Sigmoid colon (tissue), 7 donors: ENCODE measurements around the gene CAMTA1. TPM values are rescaled to one million over a fixed set of nuclear protein-coding genes. Genes with fewer than 3 reads are reported as not detected.

Experiments used
- DNase-seq: peaks from one replicate; pipeline ENCODE4 v3.0.0-alpha.2; 2019
- H3K27ac ChIP-seq, 4 donors: fragments of 200-600 bp; sonication (generic); one replicate each; pipeline ENCODE4 v1.5.1; 2016 to 2019; ENCODE audit warnings: mild to moderate bottlenecking in 1 of 4
- H3K27me3 ChIP-seq, 3 donors: fragments of 200-600 bp; sonication (generic); one replicate each; pipeline ENCODE4 v1.5.1; 2019; ENCODE audit warnings: mild to moderate bottlenecking in 1 of 3
- H3K36me3 ChIP-seq, 4 donors: fragments of 200-600 bp; sonication (generic); one replicate each; pipeline ENCODE4 v1.5.1; 2016 to 2019
- H3K4me1 ChIP-seq, 4 donors: fragments of 200-600 bp; sonication (generic); one replicate each; pipeline ENCODE4 v1.5.1; 2017 to 2019
- H3K4me3 ChIP-seq, 4 donors: fragments of 200-600 bp; sonication (generic); one replicate each; pipeline ENCODE4 v1.5.1; 2017 to 2019; ENCODE audit warnings: mild to moderate bottlenecking in 2 of 4, moderate library complexity in 1 of 4
- H3K9me3 ChIP-seq, 4 donors: fragments of 200-600 bp in 3 of 4; sonication (generic) in 3 of 4; one replicate each; pipeline versions ENCODE4 v1.5.1 to v1.6.1; 2013 to 2019
- EP300 ChIP-seq, 4 donors: sonication (generic); formaldehyde crosslinking; IDR thresholded peaks; one replicate each; pipeline ENCODE4 v1.6.1; 2017; ENCODE audit warnings: antibody characterized with exemption in 4 of 4
- POLR2A ChIP-seq, 2 donors: fragments of 450-650 bp; IDR thresholded peaks; one replicate each; pipeline ENCODE4 v1.6.1; 2016; ENCODE audit warnings: antibody characterized with exemption in 2 of 2, mild to moderate bottlenecking in 2 of 2, moderate library complexity in 2 of 2
- POLR2AphosphoS5 ChIP-seq, 4 donors: sonication (generic); formaldehyde crosslinking; IDR thresholded peaks; one replicate each; pipeline ENCODE4 v1.6.1; 2017; ENCODE audit warnings: antibody characterized with exemption in 4 of 4
- WGBS, 2 donors: extraction: QIAGEN DNeasy Blood & Tissue Kit; methylation state at CpG; one replicate each; pipeline ENCODE4 v1.1.7; 2013; 5-methylcytosine and 5-hydroxymethylcytosine counted together
- intact Hi-C: fragments of 100-400 bp; cut with DNase I; formaldehyde crosslinking; loops from one replicate; pipeline ENCODE4 v1.15.1; 2023
- polyA plus RNA-seq, 3 donors: library from polyadenylated mRNA; stranded (reverse); fragments of 200-250 nt; gene quantifications; one replicate each; pipeline ENCODE4 v1.2.3, GENCODE V29; 2013
- total RNA-seq, 4 donors: library from RNA; depleted of rRNA; stranded (reverse); fragments of >200 nt; gene quantifications; one replicate each; pipeline ENCODE4 v1.1.0, GENCODE V29; 2016
- TF ChIP-seq, protein P1 (sequence below), 4 experiments: fragments of 450-650 bp in 3 of 4; fragments of 200-600 bp in 1 of 4; IDR thresholded peaks; one replicate each; pipeline ENCODE4 v1.5.1; 2016 to 2019; ENCODE audit warnings: antibody characterized with exemption in 4 of 4, mild to moderate bottlenecking in 3 of 4, moderate library complexity in 2 of 4
- donor health status: healthy with polysubstance abuse.
- donor health status: Bipolar disorder and iron deficiency.
- donor health status: healthy.

CAMTA1 gene
- total and polyA plus RNA-seq, 7 donors, result 97.9 to 196 (median 177) TPM

- Histone ChIP-seq H3K4me1 (peaks cover 0 to 13% (median 7%) of the 10 kb centered on the region in 4 donors), H3K36me3 (no peaks in the 10 kb centered on the region), H3K4me3 (no peak overlapping the region), H3K27ac (no peak overlapping the region), H3K27me3 (no peaks in the 10 kb centered on the region), H3K9me3 (no peaks in the 10 kb centered on the region)
- 92% methylated on average over 19 of the region's 19 CpGs for WGBS, 2 donors
- intact Hi-C loops, result no loop called here
- TF ChIP-seq EP300 (IDR thresholded peaks at IDR 0.05) (no peak), POLR2A (IDR thresholded peaks at IDR 0.05) (no peak), POLR2AphosphoS5 (IDR thresholded peaks at IDR 0.05) (no peak)
- TF ChIP-seq, protein P1, sequence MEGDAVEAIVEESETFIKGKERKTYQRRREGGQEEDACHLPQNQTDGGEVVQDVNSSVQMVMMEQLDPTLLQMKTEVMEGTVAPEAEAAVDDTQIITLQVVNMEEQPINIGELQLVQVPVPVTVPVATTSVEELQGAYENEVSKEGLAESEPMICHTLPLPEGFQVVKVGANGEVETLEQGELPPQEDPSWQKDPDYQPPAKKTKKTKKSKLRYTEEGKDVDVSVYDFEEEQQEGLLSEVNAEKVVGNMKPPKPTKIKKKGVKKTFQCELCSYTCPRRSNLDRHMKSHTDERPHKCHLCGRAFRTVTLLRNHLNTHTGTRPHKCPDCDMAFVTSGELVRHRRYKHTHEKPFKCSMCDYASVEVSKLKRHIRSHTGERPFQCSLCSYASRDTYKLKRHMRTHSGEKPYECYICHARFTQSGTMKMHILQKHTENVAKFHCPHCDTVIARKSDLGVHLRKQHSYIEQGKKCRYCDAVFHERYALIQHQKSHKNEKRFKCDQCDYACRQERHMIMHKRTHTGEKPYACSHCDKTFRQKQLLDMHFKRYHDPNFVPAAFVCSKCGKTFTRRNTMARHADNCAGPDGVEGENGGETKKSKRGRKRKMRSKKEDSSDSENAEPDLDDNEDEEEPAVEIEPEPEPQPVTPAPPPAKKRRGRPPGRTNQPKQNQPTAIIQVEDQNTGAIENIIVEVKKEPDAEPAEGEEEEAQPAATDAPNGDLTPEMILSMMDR (IDR thresholded peaks at IDR 0.05), result no peak
- no peak for DNase-seq
Measured at GRCh38 chr1:7675431-7676273, 890.4 kb downstream of the CAMTA1 start.

DNA sequence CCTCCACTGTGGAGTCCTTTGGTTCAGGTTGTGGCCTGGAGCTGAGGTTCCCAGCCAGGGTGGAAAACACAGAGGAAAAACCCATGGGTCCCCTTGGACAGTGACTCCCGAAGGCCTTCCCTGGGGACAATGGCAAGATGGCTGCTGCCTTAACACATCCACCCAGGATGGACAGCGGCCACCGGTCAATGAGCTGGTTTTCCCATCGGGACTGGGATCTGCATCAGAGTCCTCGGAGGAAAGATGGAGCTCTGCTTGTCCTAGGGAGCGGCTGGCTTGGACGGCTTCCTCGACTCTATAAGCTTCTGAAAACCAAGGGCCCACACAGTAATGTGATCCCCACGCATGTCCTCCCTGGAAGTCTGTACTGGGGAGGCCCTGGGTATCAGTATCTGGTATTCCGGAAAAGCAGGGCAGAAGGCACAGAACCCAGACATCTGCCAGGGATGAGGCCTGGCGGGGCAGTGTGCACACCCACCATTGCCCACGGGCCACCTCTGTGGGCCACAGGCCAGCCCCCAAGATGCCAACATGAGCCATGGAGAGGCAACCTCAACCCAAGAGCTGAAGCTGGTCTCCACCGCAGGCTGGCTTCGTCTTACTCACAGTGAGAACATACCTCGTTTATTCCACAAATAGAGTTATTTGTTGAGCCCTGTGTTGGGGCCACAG, 891.2 kb downstream of the CAMTA1 start:
- peaks cover 0 to 19% (median 12%) of the 10 kb centered on the region in 4 donors for H3K4me1 ChIP-seq
- DNase-seq, result no peak
- intact Hi-C loops, result no loop called here
- no peaks in the 10 kb centered on the region for H3K36me3 ChIP-seq
- H3K9me3 ChIP-seq, result no peaks in the 10 kb centered on the region
- H3K27me3 ChIP-seq, result no peaks in the 10 kb centered on the region
- TF ChIP-seq POLR2AphosphoS5 (IDR thresholded peaks at IDR 0.05), result no peak
- no peak for TF ChIP-seq EP300 (IDR thresholded peaks at IDR 0.05)
- TF ChIP-seq POLR2A (IDR thresholded peaks at IDR 0.05), result no peak
- TF ChIP-seq, protein P1 (IDR thresholded peaks at IDR 0.05), result no peak
- H3K4me3 ChIP-seq, result no peak overlapping the region
- 93 to 94% methylated on average over 15 of the region's 15 CpGs for WGBS, 2 donors
- no peak overlapping the region for H3K27ac ChIP-seq

GRCh38 chr1:7677111-7677510, 891.9 kb downstream of the CAMTA1 start:
- WGBS, 2 donors, result 94 to 95% methylated on average over 7 of the region's 7 CpGs
- intact Hi-C loops, result no loop called here
- no peak for DNase-seq
- no peak overlapping the region for H3K4me3 ChIP-seq
- H3K9me3 ChIP-seq, result no peaks in the 10 kb centered on the region
- TF ChIP-seq POLR2AphosphoS5 (IDR thresholded peaks at IDR 0.05) (no peak), POLR2A (IDR thresholded peaks at IDR 0.05) (no peak), EP300 (IDR thresholded peaks at IDR 0.05) (no peak)
- TF ChIP-seq, protein P1 (IDR thresholded peaks at IDR 0.05), result no peak
- no peaks in the 10 kb centered on the region for H3K27me3 ChIP-seq
- no peak overlapping the region for H3K27ac ChIP-seq
- no peaks in the 10 kb centered on the region for H3K36me3 ChIP-seq
- peaks cover 0 to 19% (median 12%) of the 10 kb centered on the region in 4 donors for H3K4me1 ChIP-seq

DNA sequence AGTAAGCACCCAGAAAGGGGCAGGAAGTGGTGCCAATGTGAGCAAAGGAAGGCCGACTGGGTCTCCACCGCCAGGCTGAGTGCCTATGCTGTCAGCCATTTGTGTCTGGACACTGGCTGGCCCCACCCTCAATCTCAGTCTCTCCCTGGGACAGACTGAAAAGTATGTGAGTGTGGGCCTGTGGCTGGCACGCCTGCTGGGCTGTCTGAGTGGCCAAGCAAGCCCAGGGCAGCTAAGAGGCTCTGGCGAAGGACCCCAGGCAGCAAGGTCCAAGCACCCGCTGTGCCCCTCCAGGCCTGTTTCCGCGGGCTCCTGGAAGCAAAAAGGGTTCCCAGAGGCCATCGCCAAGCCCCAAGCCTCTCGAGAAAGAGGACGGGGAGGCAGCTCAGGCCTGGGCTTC, 892.6 kb downstream of the CAMTA1 start:
- intact Hi-C loops, result no loop called here
- no peak overlapping the region for H3K4me3 ChIP-seq
- WGBS, 2 donors, result 92 to 94% methylated on average over 10 of the region's 10 CpGs
- H3K9me3 ChIP-seq, result no peaks in the 10 kb centered on the region
- H3K4me1 ChIP-seq, result peaks cover 0 to 19% (median 12%) of the 10 kb centered on the region in 4 donors
- TF ChIP-seq, protein P1 (IDR thresholded peaks at IDR 0.05), result no peak
- H3K27ac ChIP-seq, result no peak overlapping the region
- H3K27me3 ChIP-seq, result no peaks in the 10 kb centered on the region
- H3K36me3 ChIP-seq, result no peaks in the 10 kb centered on the region
- no peak for DNase-seq
